ENCODE results near the gene CDCA8.

The CDCA8 gene

GRCh38 chr1:37676281-37677142, 15.8 kb upstream of the CDCA8 start:
- peak overlapping the region; percentile 63 for H3K27ac ChIP-seq (ENCODE audit: low read depth, low read length)
- H3K4me2 ChIP-seq (ENCODE audit: low read length), result peak overlapping the region; percentile 78
- TF ChIP-seq EZH2phosphoT487 (IDR thresholded peaks at IDR 0.05; ENCODE audit: borderline replicate concordance, low read length), result no peak
- TF ChIP-seq, protein P1, sequence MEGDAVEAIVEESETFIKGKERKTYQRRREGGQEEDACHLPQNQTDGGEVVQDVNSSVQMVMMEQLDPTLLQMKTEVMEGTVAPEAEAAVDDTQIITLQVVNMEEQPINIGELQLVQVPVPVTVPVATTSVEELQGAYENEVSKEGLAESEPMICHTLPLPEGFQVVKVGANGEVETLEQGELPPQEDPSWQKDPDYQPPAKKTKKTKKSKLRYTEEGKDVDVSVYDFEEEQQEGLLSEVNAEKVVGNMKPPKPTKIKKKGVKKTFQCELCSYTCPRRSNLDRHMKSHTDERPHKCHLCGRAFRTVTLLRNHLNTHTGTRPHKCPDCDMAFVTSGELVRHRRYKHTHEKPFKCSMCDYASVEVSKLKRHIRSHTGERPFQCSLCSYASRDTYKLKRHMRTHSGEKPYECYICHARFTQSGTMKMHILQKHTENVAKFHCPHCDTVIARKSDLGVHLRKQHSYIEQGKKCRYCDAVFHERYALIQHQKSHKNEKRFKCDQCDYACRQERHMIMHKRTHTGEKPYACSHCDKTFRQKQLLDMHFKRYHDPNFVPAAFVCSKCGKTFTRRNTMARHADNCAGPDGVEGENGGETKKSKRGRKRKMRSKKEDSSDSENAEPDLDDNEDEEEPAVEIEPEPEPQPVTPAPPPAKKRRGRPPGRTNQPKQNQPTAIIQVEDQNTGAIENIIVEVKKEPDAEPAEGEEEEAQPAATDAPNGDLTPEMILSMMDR (IDR thresholded peaks at IDR 0.05; ENCODE audit: low read depth, low read length, poor library complexity, severe bottlenecking), result no peak
- H3K9me2 ChIP-seq (replicated peaks; ENCODE audit: control insufficient read depth, low read length), result no peaks in the 10 kb centered on the region
- H3F3A ChIP-seq (ENCODE audit: control insufficient read depth, insufficient read depth), result peaks cover 6% of the 10 kb centered on the region; the same call in 1 of the 2 replicates
- peak overlapping the region; percentile 55 for H3K4me3 ChIP-seq (ENCODE audit: low read length)
- no peaks in the 10 kb centered on the region for H3K9me3 ChIP-seq (ENCODE audit: control insufficient read depth, insufficient read depth, low read length)
- H4K20me1 ChIP-seq (ENCODE audit: control insufficient read depth, insufficient read depth, low read depth, low read length), result no peaks in the 10 kb centered on the region
- no peaks in the 10 kb centered on the region for H3K79me2 ChIP-seq (ENCODE audit: control insufficient read depth, low read length)
- no peaks in the 10 kb centered on the region for H3K27me3 ChIP-seq (ENCODE audit: control insufficient read depth, low read length)
- H3K4me1 ChIP-seq (ENCODE audit: control insufficient read depth, low read length), result peaks cover 33% of the 10 kb centered on the region
- H3K36me3 ChIP-seq (ENCODE audit: control insufficient read depth, low read length), result peaks cover 8% of the 10 kb centered on the region

DNA sequence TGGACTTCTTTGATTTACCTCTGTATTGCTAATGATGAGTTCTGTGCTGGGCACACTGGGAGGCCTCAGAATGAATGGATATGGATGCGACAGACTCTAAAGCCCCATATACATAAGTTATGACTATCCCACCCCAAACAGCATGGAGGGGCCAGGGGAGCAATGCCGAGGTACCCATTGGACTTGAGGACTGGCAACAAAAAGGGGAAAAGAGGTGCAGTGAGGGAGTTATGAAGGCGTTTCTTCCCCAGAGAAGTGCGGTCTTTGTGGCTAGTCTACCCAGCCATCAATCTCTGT, 15.2 kb upstream of the CDCA8 start:
- Histone ChIP-seq H3K9me3 (ENCODE audit: control insufficient read depth, insufficient read depth, low read length) (no peaks in the 10 kb centered on the region), H3K36me3 (ENCODE audit: control insufficient read depth, low read length) (peaks cover 14% of the 10 kb centered on the region), H3K79me2 (ENCODE audit: control insufficient read depth, low read length) (no peaks in the 10 kb centered on the region), H4K20me1 (ENCODE audit: control insufficient read depth, insufficient read depth, low read depth, low read length) (no peaks in the 10 kb centered on the region), H3K4me2 (ENCODE audit: low read length) (peak overlapping the region; percentile 78), H3K4me3 (ENCODE audit: low read length) (no peak overlapping the region; the same call in 1 of the 2 replicates), H3F3A (ENCODE audit: control insufficient read depth, insufficient read depth) (peaks cover 10% of the 10 kb centered on the region; the same call in 1 of the 2 replicates), H3K4me1 (ENCODE audit: control insufficient read depth, low read length) (peaks cover 33% of the 10 kb centered on the region), H3K27ac (ENCODE audit: low read depth, low read length) (peak overlapping the region; percentile 63; the same call in 1 of the 2 replicates), H3K27me3 (ENCODE audit: control insufficient read depth, low read length) (no peaks in the 10 kb centered on the region), H3K9me2 (replicated peaks; ENCODE audit: control insufficient read depth, low read length) (no peaks in the 10 kb centered on the region)
- TF ChIP-seq EZH2phosphoT487 (IDR thresholded peaks at IDR 0.05; ENCODE audit: borderline replicate concordance, low read length), result no peak
- TF ChIP-seq, protein P1 (IDR thresholded peaks at IDR 0.05; ENCODE audit: low read depth, low read length, poor library complexity, severe bottlenecking), result no peak

DNA sequence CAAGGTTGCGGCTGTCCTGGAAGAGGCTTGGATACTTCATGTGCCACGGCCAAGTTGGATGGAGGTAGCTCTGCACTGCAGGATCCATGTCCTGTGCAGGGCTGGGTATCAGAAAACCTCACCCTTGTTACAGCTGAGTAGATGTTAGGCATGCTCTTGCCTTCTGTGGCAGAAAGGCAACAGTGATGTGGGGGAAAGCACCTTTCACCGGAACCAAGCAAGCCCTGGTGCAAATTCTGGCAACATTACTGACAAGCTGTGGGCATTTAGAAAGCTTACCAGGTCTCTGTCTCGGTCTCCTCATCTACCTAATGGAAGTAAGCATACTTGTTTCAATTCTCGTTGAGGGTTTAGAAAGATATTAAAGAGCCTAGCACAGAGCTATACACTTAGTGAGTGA, 14.5 kb upstream of the CDCA8 start:
- Histone ChIP-seq H3K79me2 (ENCODE audit: control insufficient read depth, low read length) (no peaks in the 10 kb centered on the region), H3K4me2 (ENCODE audit: low read length) (no peak overlapping the region), H3K9me2 (replicated peaks; ENCODE audit: control insufficient read depth, low read length) (no peaks in the 10 kb centered on the region), H3K27ac (ENCODE audit: low read depth, low read length) (no peak overlapping the region), H3K4me1 (ENCODE audit: control insufficient read depth, low read length) (peaks cover 32% of the 10 kb centered on the region), H3F3A (ENCODE audit: control insufficient read depth, insufficient read depth) (peaks cover 13% of the 10 kb centered on the region), H3K27me3 (ENCODE audit: control insufficient read depth, low read length) (no peaks in the 10 kb centered on the region), H3K9me3 (ENCODE audit: control insufficient read depth, insufficient read depth, low read length) (no peaks in the 10 kb centered on the region), H4K20me1 (ENCODE audit: control insufficient read depth, insufficient read depth, low read depth, low read length) (no peaks in the 10 kb centered on the region), H3K4me3 (ENCODE audit: low read length) (no peak overlapping the region), H3K36me3 (ENCODE audit: control insufficient read depth, low read length) (peaks cover 21% of the 10 kb centered on the region)
- TF ChIP-seq EZH2phosphoT487 (IDR thresholded peaks at IDR 0.05; ENCODE audit: borderline replicate concordance, low read length), result no peak
- TF ChIP-seq, protein P1 (IDR thresholded peaks at IDR 0.05; ENCODE audit: low read depth, low read length, poor library complexity, severe bottlenecking), result no peak
